Gastrocnemius medialis (tissue), 4 donors: ENCODE results near the gene MIPEP.

Experiments
- CTCF ChIP-seq, 5 experiments: fragments of 450-650 bp in 3 of 5; fragments of 200-600 bp in 2 of 5; sonication (generic) in 2 of 5; IDR thresholded peaks in 4 of 5; conservative IDR thresholded peaks in 1 of 5; 1 replicate in 4 of 5; 2 replicates in 1 of 5; pipeline ENCODE4 v1.5.1; 2016 to 2019; ENCODE audit warnings: antibody characterized with exemption in 5 of 5, mild to moderate bottlenecking in 3 of 5, moderate library complexity in 3 of 5
- POLR2A ChIP-seq, 2 donors: fragments of 450-650 bp; IDR thresholded peaks; one replicate each; pipeline ENCODE4 v1.6.1; 2017; ENCODE audit warnings: antibody characterized with exemption in 2 of 2, mild to moderate bottlenecking in 2 of 2, moderate library complexity in 2 of 2

GRCh38 chr13:23715092-23715761, 174.0 kb downstream of the MIPEP start:
- TF ChIP-seq CTCF (IDR thresholded peaks at IDR 0.05 in 4 of 5, conservative IDR thresholded peaks at IDR 0.05 in 1 of 5) (no peak), POLR2A (IDR thresholded peaks at IDR 0.05) (no peak)
